Pancreas (tissue), 10 donors: ENCODE measurements around the gene MTFP1. TPM values are rescaled to one million over a fixed set of nuclear protein-coding genes. Genes with fewer than 3 reads are reported as not detected.

Experiments
- ATAC-seq, 4 donors: fragments of 200-7000 bp; cut with Tn5 transposase; one replicate each; pipeline versions ENCODE4 v1.8.0 to v1.9.1; 2020; ENCODE audit warnings: mild to moderate bottlenecking in 4 of 4, moderate library complexity in 4 of 4
- DNase-seq, 6 donors: peaks; one replicate each; pipeline ENCODE4 v3.0.0-alpha.2; 2020
- FAIRE-seq: peaks from 2 replicates; lab custom pipeline; 2012; peaks lifted over from hg19 to GRCh38; lab: Jason Lieb, UNC
- H3K27ac ChIP-seq, 4 donors: fragments of 200-600 bp; sonication (generic); 1 replicate in 3 of 4; 2 replicates in 1 of 4; pipeline versions ENCODE4 v1.5.0 to v1.8.0; 2020
- H3K27me3 ChIP-seq, 4 donors: fragments of 200-600 bp; one replicate each; pipeline ENCODE4 v1.8.0; 2021
- H3K36me3 ChIP-seq, 3 donors: fragments of 200-600 bp; sonication (generic) in 1 of 3; one replicate each; pipeline versions ENCODE4 v1.5.0 to v1.8.0; 2020 to 2021
- H3K4me1 ChIP-seq, 3 donors: fragments of 200-600 bp; one replicate each; pipeline ENCODE4 v1.8.0; 2021
- H3K4me3 ChIP-seq, 4 donors: fragments of 200-600 bp; sonication (generic) in 2 of 4; one replicate each; pipeline versions ENCODE4 v1.5.0 to v1.8.0; 2020 to 2021
- H3K9me3 ChIP-seq, 4 donors: fragments of 200-600 bp; one replicate each; pipeline ENCODE4 v1.8.0; 2021
- CTCF ChIP-seq, 4 donors: fragments of 200-600 bp; sonication (generic) in 3 of 4; IDR thresholded peaks; one replicate each; pipeline versions ENCODE4 v1.5.0 to v1.8.0; 2021; ENCODE audit warnings: antibody characterized with exemption in 4 of 4
- WGBS, 2 donors: extraction: QIAGEN DNeasy Blood & Tissue Kit; methylation state at CpG; one replicate each; pipeline ENCODE4 v1.1.7; 2013; 5-methylcytosine and 5-hydroxymethylcytosine counted together
- intact Hi-C, 3 donors: fragments of 100-400 bp; cut with DNase I; formaldehyde crosslinking; loops; one replicate each; pipeline versions ENCODE4 v1.11.1 to v1.14.2; 2022
- polyA plus RNA-seq, 2 donors: library from polyadenylated mRNA; stranded (reverse); fragments of 200-250 nt; gene quantifications; one replicate each; pipeline ENCODE4 v1.2.3, GENCODE V29; 2013
- total RNA-seq, 6 donors: library from RNA; stranded (reverse); fragmentation: NEBNext Ultra II Directional in 4 of 6; extraction: Animal tissue kit (Norgen Biotek cat#: 25700) in 4 of 6; gene quantifications; one replicate each; pipeline versions ENCODE4 v1.2.1 to v1.2.4, GENCODE V29; 2021 to 2023
- donor health status: healthy with polysubstance abuse.
- donor health status: DM: no; HTN: no; CAD: no; lungs with moderate emphysema.
- donor health status: DM: no; HTN: no; CAD: no.
- donor health status: control.
- donor health status: control.
- donor health status: Bipolar disorder and iron deficiency.
- donor health status: DM: yes; HTN: yes; CAD: no.
- donor health status: DM: no; HTN: no; CAD: no.
- donor health status: DM: no; HTN: no; CAD: no.
- donor health status: DM: yes; HTN: yes; CAD: no.

Gene MTFP1
- total and polyA plus RNA-seq, 8 donors: 3.2 to 15.7 (median 8.6) TPM

GRCh38 chr22:30436196-30436595 is 10.6 kb downstream of the MTFP1 start:
- Histone ChIP-seq H3K4me1 (no peaks in the 10 kb centered on the region), H3K4me3 (no peak overlapping the region), H3K27me3 (no peaks in the 10 kb centered on the region), H3K27ac (no peak overlapping the region), H3K9me3 (no peaks in the 10 kb centered on the region), H3K36me3 (no peaks in the 10 kb centered on the region)
- intact Hi-C loops: no loop called here
- DNase-seq (no peak), FAIRE-seq (no peak), ATAC-seq (no peak)
- WGBS, 2 donors: 83 to 87% methylated on average over 2 of the region's 2 CpGs
- TF ChIP-seq CTCF (IDR thresholded peaks at IDR 0.05): no peak

- Histone ChIP-seq H3K4me1 (no peaks in the 10 kb centered on the region), H3K4me3 (no peak overlapping the region), H3K9me3 (no peaks in the 10 kb centered on the region), H3K27ac (no peak overlapping the region), H3K27me3 (no peaks in the 10 kb centered on the region), H3K36me3 (no peaks in the 10 kb centered on the region)
- DNase-seq (no peak), ATAC-seq (no peak), FAIRE-seq (no peak)
- WGBS, 2 donors: 64 to 75% methylated on average over 3 of the region's 3 CpGs
- intact Hi-C loops: no loop called here
- no peak for TF ChIP-seq CTCF (IDR thresholded peaks at IDR 0.05)
Measured at GRCh38 chr22:30438559-30438958, 13.0 kb downstream of the MTFP1 start.

- no peak for FAIRE-seq
- H3K9me3 ChIP-seq: no peaks in the 10 kb centered on the region
- no peak overlapping the region for H3K27ac ChIP-seq
- no peak for TF ChIP-seq CTCF (IDR thresholded peaks at IDR 0.05)
- H3K27me3 ChIP-seq: no peaks in the 10 kb centered on the region
- no peak for ATAC-seq
- 88 to 92% methylated on average over 4 of the region's 4 CpGs for WGBS, 2 donors
- no peak for DNase-seq
- intact Hi-C loops: no loop called here
- H3K36me3 ChIP-seq: no peaks in the 10 kb centered on the region
- no peaks in the 10 kb centered on the region for H3K4me1 ChIP-seq
- no peak overlapping the region for H3K4me3 ChIP-seq
Measured at GRCh38 chr22:30439226-30439625, 13.7 kb downstream of the MTFP1 start.

- intact Hi-C loops: loop anchor here in 1 of 3 donors (10.0 kb wide), 1 partner anchor 165 kb away; the partner anchor contains the start of gene TCN2
- Histone ChIP-seq H3K4me1 (no peaks in the 10 kb centered on the region), H3K4me3 (no peak overlapping the region), H3K9me3 (no peaks in the 10 kb centered on the region), H3K36me3 (no peaks in the 10 kb centered on the region), H3K27me3 (no peaks in the 10 kb centered on the region), H3K27ac (no peak overlapping the region)
- 80 to 84% methylated on average over 11 of the region's 11 CpGs for WGBS, 2 donors
- FAIRE-seq (no peak), ATAC-seq (no peak), DNase-seq (no peak)
- no peak for TF ChIP-seq CTCF (IDR thresholded peaks at IDR 0.05)
Measured at GRCh38 chr22:30439836-30440235, 14.3 kb downstream of the MTFP1 start.

GRCh38 chr22:30441088-30441487 is 15.5 kb downstream of the MTFP1 start:
- no peak overlapping the region for H3K4me3 ChIP-seq
- FAIRE-seq (no peak), DNase-seq (no peak), ATAC-seq (no peak)
- peaks cover 0 to 6% (median 5%) of the 10 kb centered on the region in 3 donors for H3K4me1 ChIP-seq
- H3K36me3 ChIP-seq: no peaks in the 10 kb centered on the region
- H3K27me3 ChIP-seq: no peaks in the 10 kb centered on the region
- intact Hi-C loops: loop anchor here in 1 of 3 donors (10.0 kb wide), 1 partner anchor 164 kb away; the partner anchor contains the start of gene TCN2
- H3K9me3 ChIP-seq: no peaks in the 10 kb centered on the region
- WGBS, 2 donors: 48 to 54% methylated on average over 9 of the region's 9 CpGs
- no peak for TF ChIP-seq CTCF (IDR thresholded peaks at IDR 0.05)
- H3K27ac ChIP-seq: no peak overlapping the region
